ENCODE results near the gene NDUFB2.

DNA sequence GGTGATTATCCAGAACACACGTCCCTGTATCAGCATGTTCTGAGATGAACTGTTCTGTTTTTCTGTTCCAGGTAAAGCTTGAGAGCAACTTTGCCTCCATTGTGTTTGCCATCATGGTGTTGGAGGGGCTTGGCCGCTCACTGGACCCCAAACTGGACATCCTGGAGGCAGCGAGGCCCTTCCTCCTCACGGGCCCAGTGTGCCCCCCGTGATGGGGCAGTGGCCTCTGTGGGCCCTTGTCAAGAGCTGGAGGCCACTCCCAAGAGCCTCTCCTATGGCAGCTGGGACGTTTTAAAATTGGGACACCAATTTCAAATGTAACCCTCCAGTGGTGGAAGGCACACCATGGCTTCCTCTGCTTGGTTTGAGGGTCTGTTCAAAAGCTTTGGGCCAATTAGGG, 1.9 kb upstream of the NDUFB2 start:
- TF ChIP-seq CTCF (IDR thresholded peaks at IDR 0.05) (no peak), ZFX (IDR thresholded peaks at IDR 0.05; ENCODE audit: borderline replicate concordance) (no peak)
